T-helper 2 cell (primary cell): ENCODE data around the gene VPS13D.
"Not testable (repeated sequence)": the region's sequence is repeated elsewhere in the genome, so short reads cannot be mapped to it uniquely, and the experiment has no call there.

Experiments used
- DNase-seq, 5 experiments: peaks; one replicate each; pipeline versions ENCODE4 v3.0.0 to v3.0.0-alpha.2; 2012 to 2022

VPS13D gene

DNA sequence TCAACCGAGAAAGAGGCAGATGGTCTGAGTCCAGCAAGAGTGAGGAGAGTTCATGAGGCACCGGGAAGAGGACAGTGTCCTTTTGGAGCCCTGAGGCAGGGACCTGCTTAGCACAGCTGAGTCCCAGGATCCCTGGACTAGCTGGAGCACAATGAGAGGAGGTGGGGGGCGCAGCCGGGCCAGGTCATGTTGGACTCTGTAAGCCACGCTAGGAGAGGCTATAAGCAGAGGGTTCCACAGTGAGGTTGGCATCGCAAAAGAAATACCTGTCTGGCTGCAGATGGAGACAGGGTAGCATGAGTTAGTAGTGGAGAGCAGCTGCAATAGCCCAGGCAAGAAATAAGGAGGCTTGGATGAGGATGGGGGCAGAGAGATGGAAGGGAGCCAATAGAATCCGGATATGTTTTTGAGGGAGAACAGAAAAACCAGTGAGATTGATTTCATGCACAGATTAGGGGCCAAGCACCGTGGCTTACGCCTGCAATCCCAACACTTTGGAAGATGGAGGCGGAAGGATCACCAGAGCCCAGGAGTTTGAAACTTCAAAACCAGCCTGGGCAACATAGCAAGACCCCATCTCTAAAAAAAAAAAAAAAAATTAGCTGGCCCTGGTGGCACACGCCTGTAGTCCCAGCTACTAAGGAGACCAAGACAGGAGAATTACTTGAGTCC lies 290.0 kb downstream of the VPS13D start:
- no peak for DNase-seq

DNA sequence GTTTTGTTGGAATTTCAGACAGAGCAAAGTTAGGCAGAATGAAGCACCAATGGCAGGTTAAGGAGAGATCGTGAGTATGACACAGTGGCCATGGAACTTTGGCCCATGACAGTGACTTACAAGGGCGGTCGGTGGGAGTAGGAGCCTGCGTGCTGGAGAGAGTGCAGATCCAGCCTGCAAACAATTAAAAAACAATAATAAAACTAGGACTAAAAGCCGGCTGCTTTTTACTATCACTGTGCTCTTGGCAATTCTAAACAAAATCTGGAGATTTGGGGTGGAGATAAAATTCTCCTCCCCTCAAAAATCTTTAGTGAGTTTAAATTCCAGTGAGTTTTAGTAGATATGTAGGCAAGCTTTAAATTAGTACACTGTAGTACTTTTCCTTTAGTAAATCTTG lies 291.3 kb downstream of the VPS13D start:
- no peak for DNase-seq

GRCh38 chr1:12522780-12523179 lies 292.9 kb downstream of the VPS13D start:
- not testable (repeated sequence) for DNase-seq

DNA sequence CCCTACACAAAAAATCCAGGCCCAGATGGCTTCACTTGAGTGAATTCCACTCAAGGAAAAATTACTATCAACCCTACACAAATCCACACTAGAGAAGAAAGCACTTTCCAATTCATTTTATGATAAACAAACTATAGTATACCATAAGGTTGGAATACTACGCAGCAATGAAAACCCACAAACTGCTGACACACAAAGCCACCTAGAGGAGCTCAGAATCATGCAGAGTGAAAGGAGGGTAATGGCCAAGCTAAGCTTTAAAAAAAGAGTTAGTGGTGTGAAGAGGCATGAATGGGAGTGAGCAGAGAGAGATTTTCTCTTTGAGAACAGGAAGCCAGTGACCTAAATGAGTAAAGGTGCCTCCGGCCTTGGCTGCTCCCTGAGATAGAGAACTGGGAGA lies 294.4 kb downstream of the VPS13D start:
- DNase-seq = no peak

DNA sequence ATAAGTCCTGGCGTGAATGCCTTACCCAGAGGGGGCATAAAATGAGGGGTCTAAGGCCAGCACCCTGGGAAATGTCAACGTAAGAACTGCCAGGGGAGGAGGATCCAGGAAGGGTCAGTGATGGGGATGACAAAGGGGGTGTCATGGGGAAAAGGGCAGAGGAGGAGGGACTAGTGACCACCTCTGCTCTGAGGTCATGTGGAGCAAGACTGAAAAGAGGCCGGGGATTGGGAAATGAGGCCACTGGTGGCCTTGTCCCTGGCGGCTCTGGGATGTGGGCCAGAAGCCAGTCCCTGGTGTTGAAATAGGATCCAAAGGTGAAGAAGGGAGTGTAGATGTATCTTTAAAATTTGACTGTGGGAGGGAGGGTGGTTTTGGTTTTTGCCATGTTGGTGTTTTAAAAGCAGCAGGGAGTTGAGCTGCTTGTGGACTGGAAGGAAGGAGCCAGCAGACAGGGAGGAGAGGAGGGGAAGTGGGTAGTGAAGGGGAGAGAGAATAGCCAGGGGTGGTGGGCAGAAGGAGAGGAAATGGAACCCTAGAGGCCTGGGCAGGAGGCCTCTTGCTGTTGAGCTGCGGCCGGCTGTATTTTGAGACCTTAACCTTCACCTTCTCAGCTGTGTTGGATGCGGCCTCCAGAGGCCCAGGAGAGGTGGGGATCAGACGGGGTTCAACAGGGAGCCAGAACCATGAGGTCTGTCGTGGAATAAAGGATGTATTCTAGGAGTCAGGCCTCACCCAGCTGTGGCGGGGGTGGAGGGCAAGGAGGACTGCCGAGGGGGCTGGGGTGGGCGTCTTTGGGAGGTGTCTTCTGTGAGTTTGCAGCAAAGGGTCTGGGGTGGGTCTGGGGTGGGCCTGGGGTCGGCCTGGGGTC lies 295.7 kb downstream of the VPS13D start:
- no peak for DNase-seq

DNA sequence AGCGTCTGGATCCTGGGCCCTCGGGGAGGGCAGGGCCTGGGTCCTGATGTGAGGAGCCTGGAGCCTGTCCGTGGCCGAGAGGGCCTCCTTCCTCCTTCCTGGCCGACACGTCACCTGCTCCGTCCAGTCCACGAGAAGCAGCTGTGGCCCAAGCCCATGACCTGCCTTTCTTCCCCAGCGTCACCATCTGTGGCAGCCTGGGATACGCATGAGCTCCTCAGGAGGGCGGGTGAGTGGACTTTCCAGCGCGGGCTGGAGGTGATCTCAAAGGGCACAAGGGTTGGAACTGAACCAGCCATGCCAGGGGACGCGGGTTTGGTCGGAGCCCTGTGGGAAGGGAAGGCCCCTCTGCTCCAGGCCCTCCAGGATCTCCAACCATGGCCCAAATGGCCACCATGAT lies 297.7 kb downstream of the VPS13D start:
- no peak for DNase-seq

GRCh38 chr1:12528021-12528852 lies 298.4 kb downstream of the VPS13D start:
- no peak for DNase-seq

- DNase-seq = no peak
These were observed 299.9 kb downstream of the VPS13D start for GRCh38 chr1:12529640-12530174.

DNA sequence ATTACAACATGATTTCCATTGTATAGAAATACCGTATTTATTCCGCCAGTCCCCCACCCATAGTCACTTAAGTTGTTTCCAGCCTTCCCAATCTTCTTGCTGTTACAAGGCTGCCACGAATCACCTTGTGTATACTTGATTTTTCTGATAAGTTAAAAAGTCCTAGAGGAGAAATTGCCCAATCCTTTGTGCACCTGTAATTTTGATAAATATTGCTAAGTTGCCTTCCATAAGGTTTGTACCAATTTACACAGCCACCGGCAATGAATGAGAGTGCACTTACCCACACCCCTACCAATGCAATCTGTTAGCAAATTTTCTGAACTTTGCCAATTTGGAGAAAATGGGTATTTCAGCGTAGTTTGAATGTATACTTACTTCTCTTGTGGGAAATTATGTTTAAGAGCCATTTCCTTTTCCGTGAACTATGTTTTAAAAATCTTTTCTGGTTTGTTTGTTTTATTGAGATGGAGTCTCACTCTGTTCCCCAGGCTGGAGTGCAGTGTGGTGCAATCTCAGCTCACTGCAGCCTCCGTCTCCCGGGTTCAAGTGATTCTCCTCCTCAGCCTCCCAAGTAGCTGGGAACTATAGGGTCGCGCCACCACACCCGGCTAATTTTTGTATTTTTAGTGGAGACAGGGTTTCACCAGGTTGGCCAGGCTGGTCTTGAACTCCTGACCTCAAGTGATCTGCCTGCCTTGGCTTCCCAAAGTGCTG lies 300.8 kb downstream of the VPS13D start:
- no peak for DNase-seq

GRCh38 chr1:12531179-12531499 lies 301.3 kb downstream of the VPS13D start:
- DNase-seq = no peak

DNA sequence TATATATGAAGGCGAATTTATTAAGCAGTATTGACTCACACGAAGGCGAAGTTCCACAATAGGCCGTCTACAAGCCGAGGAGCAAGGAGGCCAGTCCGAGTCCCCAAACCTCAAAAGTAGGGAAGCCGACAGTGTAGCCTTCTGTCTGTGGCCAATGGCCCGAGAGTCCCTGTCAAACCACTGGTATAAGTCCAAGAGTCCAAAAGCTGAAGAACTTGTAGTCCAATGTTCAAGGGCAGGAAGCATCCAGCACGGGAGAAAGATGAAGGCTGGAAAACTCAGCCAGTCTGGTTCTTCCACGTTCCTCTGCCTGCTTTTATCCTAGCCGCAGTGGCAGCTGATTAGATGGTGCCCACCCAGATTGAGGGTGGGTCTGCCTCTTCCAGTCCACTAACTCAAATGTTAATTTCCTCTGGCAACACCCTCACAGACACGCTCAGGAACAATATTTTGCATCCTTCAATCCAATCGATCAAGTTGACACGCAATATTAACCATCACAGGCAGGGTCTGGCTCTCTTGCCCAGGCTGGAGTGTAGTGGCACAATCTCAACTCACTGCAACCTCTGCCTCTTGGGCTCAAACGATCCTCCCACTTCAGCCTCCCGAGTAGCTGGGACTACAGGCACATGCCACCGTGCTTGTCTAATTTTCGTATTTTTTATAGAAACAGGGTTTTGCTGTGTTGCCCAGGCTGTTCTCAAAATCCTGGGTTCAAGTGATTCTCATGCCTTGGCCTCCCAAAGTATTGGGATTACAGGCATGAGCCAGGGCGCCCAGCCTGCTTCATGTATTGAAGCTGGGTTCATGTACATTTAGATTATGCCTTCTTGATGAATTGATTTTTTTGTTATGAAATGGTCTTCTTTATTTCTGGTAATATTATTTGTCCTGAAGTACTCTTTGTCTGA lies 302.8 kb downstream of the VPS13D start:
- no peak for DNase-seq

GRCh38 chr1:12536023-12536639 lies 306.3 kb downstream of the VPS13D start:
- DNase-seq = peak in 1 of 5 experiments; percentile 19

GRCh38 chr1:12537294-12537693 lies 307.5 kb downstream of the VPS13D start:
- no peak for DNase-seq

- DNase-seq = no peak
These were observed 308.2 kb downstream of the VPS13D start for GRCh38 chr1:12537906-12538461.

DNA sequence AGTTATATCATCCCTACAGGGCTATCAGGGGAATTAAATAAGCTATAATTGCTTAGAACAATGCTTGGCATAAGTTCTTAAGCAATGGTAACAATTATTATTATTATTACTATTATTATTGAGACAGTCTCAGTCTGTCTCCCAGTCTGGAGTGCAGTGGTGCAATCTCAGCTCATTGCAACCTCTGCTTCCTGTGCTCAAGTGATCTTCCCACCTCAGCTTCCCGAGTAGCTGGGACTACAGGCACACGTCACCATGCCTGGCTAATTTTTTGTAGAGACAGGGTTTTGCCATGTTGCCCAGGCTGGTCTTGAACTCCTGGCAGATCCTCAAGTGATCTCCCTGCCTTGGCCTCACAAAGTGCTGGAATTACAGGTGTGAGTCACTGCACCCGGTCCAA lies 308.7 kb downstream of the VPS13D start:
- DNase-seq = not testable (repeated sequence)

- no peak for DNase-seq
These were observed 309.5 kb downstream of the VPS13D start for GRCh38 chr1:12539320-12539704.

- DNase-seq = no peak
These were observed 310.1 kb downstream of the VPS13D start for GRCh38 chr1:12539705-12540579.

DNA sequence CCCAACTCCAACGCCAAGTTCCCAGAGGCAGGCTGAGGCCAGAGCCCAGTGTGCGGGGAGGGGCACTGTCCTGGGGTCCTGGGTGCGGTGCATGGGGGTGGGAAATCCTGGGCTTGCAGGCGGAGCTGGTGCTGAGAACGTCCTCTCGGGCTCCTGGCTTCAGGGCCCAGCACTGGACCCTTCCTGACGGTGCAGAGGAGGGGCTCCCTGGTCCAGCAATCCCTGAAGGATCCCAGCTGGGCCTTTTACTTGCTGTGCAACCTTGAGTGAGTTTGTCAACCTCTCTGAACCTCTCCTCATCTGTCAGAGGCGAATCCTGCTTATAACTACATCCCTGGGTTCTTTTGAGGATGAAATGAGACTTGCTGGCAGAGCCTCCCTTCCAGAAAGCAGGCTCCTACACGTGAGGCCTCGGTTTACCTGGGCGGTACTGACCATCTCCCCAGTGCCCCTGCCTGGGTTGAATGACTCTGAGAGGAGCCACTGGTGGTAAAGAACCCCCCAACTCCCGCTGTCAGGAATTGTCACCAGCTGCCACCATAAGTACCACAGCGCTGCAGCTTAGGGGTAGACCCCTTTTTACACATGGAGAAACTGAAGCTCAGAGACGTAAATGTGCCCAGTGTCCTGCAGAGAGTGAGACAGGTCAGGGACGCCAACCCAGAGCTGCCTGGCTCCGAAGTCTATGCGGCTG lies 310.9 kb downstream of the VPS13D start:
- no peak for DNase-seq
